Stimulated activated CD4-positive, alpha-beta T cell treated with anti-CD3 and anti-CD28 coated beads, Interleukin-15, amount 100 ng/mL, for 48 hours (primary cell): ENCODE data around the gene TSEN54.
"Not testable (repeated sequence)": the region's sequence is repeated elsewhere in the genome, so short reads cannot be mapped to it uniquely, and the experiment has no call there.

ENCODE experiments used
- DNase-seq, 2 donors: peaks; one replicate each; pipeline ENCODE4 v3.0.0-alpha.2; 2020; ENCODE audit warnings: low read depth in 2 of 2

The TSEN54 gene

GRCh38 chr17:75518201-75518600 is 1.9 kb downstream of the TSEN54 start:
- no peak for DNase-seq

- no peak for DNase-seq
Measured at GRCh38 chr17:75518983-75519537, 2.7 kb downstream of the TSEN54 start.

GRCh38 chr17:75520413-75520812 is 4.1 kb downstream of the TSEN54 start:
- not testable (repeated sequence) for DNase-seq

GRCh38 chr17:75521290-75521689 is 5.0 kb downstream of the TSEN54 start:
- no peak for DNase-seq

GRCh38 chr17:75521951-75522727 is 5.8 kb downstream of the TSEN54 start:
- DNase-seq, result no peak

- no peak for DNase-seq
Measured at GRCh38 chr17:75523647-75524046, 7.3 kb downstream of the TSEN54 start.

GRCh38 chr17:75524269-75524969 is 8.1 kb downstream of the TSEN54 start:
- no peak for DNase-seq

GRCh38 chr17:75524970-75525805 is 8.9 kb downstream of the TSEN54 start, which contains the start of gene LLGL2:
LLGL2 (plus strand) TSS chr17:75525697; CDS start chr17:75543427, 17,730 bp downstream.
- peak; percentile 43 to 74 for DNase-seq

- DNase-seq, result no peak
Measured at GRCh38 chr17:75525806-75526554, 9.7 kb downstream of the TSEN54 start.

- no peak for DNase-seq
Measured at GRCh38 chr17:75526555-75527270, 10.4 kb downstream of the TSEN54 start.

- DNase-seq, result no peak
Measured at GRCh38 chr17:75530837-75531720, 14.8 kb downstream of the TSEN54 start.

GRCh38 chr17:75531721-75532072 is 15.4 kb downstream of the TSEN54 start:
- DNase-seq, result no peak

GRCh38 chr17:75535119-75535537 is 18.8 kb downstream of the TSEN54 start:
- peak in 1 of 2 donors; percentile 57 for DNase-seq

GRCh38 chr17:75535871-75536270 is 19.5 kb downstream of the TSEN54 start:
- DNase-seq, result no peak

GRCh38 chr17:75536366-75536765 is 20.0 kb downstream of the TSEN54 start:
- no peak for DNase-seq

- no peak for DNase-seq
Measured at GRCh38 chr17:75539967-75540729, 23.8 kb downstream of the TSEN54 start.

GRCh38 chr17:75540923-75541503 is 24.7 kb downstream of the TSEN54 start:
- no peak for DNase-seq

GRCh38 chr17:75542229-75542628 is 25.9 kb downstream of the TSEN54 start:
- no peak for DNase-seq
